Measurements from ENCODE around the gene KCNMB3.
"Not testable (repeated sequence)": the region's sequence is repeated elsewhere in the genome, so short reads cannot be mapped to it uniquely, and the experiment has no call there.

KCNMB3 gene

DNA sequence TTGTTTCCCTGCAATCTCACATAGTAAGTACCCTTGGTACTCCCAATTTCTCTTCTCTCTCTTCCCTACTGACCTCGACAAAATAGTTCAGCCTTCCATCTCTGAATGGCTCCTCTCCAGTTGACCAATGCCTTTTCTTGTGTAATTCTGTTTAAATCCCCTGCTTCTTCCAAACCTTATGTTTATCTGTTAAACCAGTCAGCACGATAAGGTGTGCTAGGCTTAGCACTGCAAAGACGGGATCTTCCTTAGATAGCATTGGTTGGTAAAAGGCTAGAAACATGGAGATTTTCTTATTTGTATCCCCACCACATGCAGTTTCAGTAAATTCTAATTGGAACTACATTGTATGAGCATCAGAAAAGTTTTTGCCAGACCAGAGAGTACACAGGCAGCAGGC, 25.8 kb upstream of the KCNMB3 start:
- no peaks in the 10 kb centered on the region for H3K9me3 ChIP-seq (ENCODE audit: insufficient read depth, low read length)
- no peak overlapping the region for H3K4me2 ChIP-seq (ENCODE audit: low read depth, low read length, poor library complexity, severe bottlenecking)
- H3K36me3 ChIP-seq (ENCODE audit: low read length): no peaks in the 10 kb centered on the region
- no peaks in the 10 kb centered on the region for H3K79me2 ChIP-seq (ENCODE audit: insufficient read depth, low read length)
- no peaks in the 10 kb centered on the region for H3K27me3 ChIP-seq (ENCODE audit: low read length)
- no peaks in the 10 kb centered on the region for H4K20me1 ChIP-seq (ENCODE audit: low read depth, low read length)
- no peak overlapping the region for H3K27ac ChIP-seq (ENCODE audit: low read depth, low read length)
- TF ChIP-seq EZH2phosphoT487 (conservative IDR thresholded peaks at IDR 0.05; ENCODE audit: low read length): no peak
- TF ChIP-seq, protein P1, sequence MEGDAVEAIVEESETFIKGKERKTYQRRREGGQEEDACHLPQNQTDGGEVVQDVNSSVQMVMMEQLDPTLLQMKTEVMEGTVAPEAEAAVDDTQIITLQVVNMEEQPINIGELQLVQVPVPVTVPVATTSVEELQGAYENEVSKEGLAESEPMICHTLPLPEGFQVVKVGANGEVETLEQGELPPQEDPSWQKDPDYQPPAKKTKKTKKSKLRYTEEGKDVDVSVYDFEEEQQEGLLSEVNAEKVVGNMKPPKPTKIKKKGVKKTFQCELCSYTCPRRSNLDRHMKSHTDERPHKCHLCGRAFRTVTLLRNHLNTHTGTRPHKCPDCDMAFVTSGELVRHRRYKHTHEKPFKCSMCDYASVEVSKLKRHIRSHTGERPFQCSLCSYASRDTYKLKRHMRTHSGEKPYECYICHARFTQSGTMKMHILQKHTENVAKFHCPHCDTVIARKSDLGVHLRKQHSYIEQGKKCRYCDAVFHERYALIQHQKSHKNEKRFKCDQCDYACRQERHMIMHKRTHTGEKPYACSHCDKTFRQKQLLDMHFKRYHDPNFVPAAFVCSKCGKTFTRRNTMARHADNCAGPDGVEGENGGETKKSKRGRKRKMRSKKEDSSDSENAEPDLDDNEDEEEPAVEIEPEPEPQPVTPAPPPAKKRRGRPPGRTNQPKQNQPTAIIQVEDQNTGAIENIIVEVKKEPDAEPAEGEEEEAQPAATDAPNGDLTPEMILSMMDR (IDR thresholded peaks at IDR 0.05; ENCODE audit: insufficient read depth, low read length, poor library complexity, severe bottlenecking): no peak
- no peak overlapping the region for H3K9ac ChIP-seq (ENCODE audit: low read length)
- H3F3A ChIP-seq (ENCODE audit: insufficient read depth): no peaks in the 10 kb centered on the region
- H3K9me2 ChIP-seq (replicated peaks; ENCODE audit: insufficient read depth, low read length): no peaks in the 10 kb centered on the region
- no peak overlapping the region for H3K4me3 ChIP-seq (ENCODE audit: insufficient read depth, low read length, poor library complexity, severe bottlenecking)
- no peak overlapping the region for H2AFZ ChIP-seq (ENCODE audit: low read depth, low read length, severe bottlenecking)

DNA sequence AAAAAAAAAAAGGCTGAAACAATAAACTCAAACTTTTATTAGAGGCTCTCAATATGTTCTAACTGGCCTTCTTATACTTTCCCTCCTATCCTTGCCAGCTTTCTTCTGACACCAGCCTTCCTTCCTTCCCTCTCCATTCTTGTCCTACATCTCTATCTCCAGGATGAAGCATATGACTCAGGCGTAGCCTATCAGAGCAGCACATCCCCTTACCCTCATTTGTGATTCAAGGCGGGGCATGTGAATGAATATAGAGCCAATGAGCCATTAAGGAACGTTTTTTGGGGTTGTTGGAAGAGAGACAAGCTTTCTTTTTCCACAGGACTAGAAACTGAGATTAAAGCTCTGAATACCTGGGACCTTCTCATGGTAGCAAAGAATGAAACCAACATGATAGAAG, 25.1 kb upstream of the KCNMB3 start:
- Histone ChIP-seq H3K9ac (ENCODE audit: low read length) (no peak overlapping the region), H3F3A (ENCODE audit: insufficient read depth) (no peaks in the 10 kb centered on the region), H3K27me3 (ENCODE audit: low read length) (no peaks in the 10 kb centered on the region), H3K27ac (ENCODE audit: low read depth, low read length) (no peak overlapping the region), H3K4me2 (ENCODE audit: low read depth, low read length, poor library complexity, severe bottlenecking) (no peak overlapping the region), H3K9me2 (replicated peaks; ENCODE audit: insufficient read depth, low read length) (no peaks in the 10 kb centered on the region), H2AFZ (ENCODE audit: low read depth, low read length, severe bottlenecking) (no peak overlapping the region), H3K79me2 (ENCODE audit: insufficient read depth, low read length) (no peaks in the 10 kb centered on the region), H3K4me3 (ENCODE audit: insufficient read depth, low read length, poor library complexity, severe bottlenecking) (no peak overlapping the region), H4K20me1 (ENCODE audit: low read depth, low read length) (no peaks in the 10 kb centered on the region), H3K36me3 (ENCODE audit: low read length) (no peaks in the 10 kb centered on the region), H3K9me3 (ENCODE audit: insufficient read depth, low read length) (no peaks in the 10 kb centered on the region)
- no peak for TF ChIP-seq EZH2phosphoT487 (conservative IDR thresholded peaks at IDR 0.05; ENCODE audit: low read length)
- TF ChIP-seq, protein P1 (IDR thresholded peaks at IDR 0.05; ENCODE audit: insufficient read depth, low read length, poor library complexity, severe bottlenecking): no peak

DNA sequence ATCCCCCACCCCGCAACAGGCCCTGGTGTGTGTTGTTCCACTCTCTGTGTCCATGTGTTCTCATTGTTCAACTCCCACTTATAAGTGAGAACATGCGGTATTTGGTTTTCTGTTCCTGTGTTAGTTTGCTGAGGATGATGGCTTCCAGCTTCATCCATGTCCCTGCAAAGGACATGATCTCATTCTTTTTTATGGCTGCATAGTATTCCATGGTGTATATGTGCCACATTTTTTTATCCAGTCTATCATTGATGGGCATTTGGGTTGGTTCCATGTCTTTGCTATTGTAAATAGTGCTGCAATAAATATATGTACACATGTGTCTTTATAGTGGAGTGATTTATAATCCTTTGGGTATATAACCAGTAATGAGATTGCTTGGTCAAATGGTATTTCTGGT, 23.5 kb upstream of the KCNMB3 start:
- H3K9ac ChIP-seq (ENCODE audit: low read length); H3K9me3 ChIP-seq (ENCODE audit: insufficient read depth, low read length); H3K9me2 ChIP-seq (replicated peaks; ENCODE audit: insufficient read depth, low read length); H3K27ac ChIP-seq (ENCODE audit: low read depth, low read length); H3K36me3 ChIP-seq (ENCODE audit: low read length); H3K27me3 ChIP-seq (ENCODE audit: low read length); H3F3A ChIP-seq (ENCODE audit: insufficient read depth); H2AFZ ChIP-seq (ENCODE audit: low read depth, low read length, severe bottlenecking); H4K20me1 ChIP-seq (ENCODE audit: low read depth, low read length); H3K4me3 ChIP-seq (ENCODE audit: insufficient read depth, low read length, poor library complexity, severe bottlenecking); H3K79me2 ChIP-seq (ENCODE audit: insufficient read depth, low read length); H3K4me2 ChIP-seq (ENCODE audit: low read depth, low read length, poor library complexity, severe bottlenecking): not testable (repeated sequence)

DNA sequence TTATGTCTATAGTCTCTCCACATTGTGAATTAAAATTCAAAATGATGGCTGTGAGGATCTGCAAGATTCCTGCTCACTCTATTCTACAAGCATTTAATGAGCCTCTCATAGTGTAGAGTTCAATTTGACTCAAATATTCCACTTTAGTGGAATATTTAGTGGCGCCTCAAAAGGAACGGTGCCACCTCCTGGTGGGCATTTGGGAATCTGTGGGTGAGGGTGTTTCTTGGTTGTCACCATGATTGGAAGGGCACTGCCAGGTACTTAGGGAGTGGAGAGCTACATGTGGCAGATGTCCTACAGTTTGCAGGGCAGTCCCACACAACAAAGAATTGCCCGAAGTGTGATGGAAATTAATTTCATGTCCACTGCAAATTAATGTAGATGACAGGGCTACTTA, 21.5 kb upstream of the KCNMB3 start:
- H3K79me2 ChIP-seq (ENCODE audit: insufficient read depth, low read length): no peaks in the 10 kb centered on the region
- no peak overlapping the region for H3K27ac ChIP-seq (ENCODE audit: low read depth, low read length)
- no peaks in the 10 kb centered on the region for H3K27me3 ChIP-seq (ENCODE audit: low read length)
- no peak overlapping the region for H3K4me2 ChIP-seq (ENCODE audit: low read depth, low read length, poor library complexity, severe bottlenecking)
- no peaks in the 10 kb centered on the region for H3K9me3 ChIP-seq (ENCODE audit: insufficient read depth, low read length)
- no peak overlapping the region for H2AFZ ChIP-seq (ENCODE audit: low read depth, low read length, severe bottlenecking)
- no peak overlapping the region for H3K9ac ChIP-seq (ENCODE audit: low read length)
- H3K36me3 ChIP-seq (ENCODE audit: low read length): no peaks in the 10 kb centered on the region
- no peak overlapping the region for H3K4me3 ChIP-seq (ENCODE audit: insufficient read depth, low read length, poor library complexity, severe bottlenecking)
- H3F3A ChIP-seq (ENCODE audit: insufficient read depth): no peaks in the 10 kb centered on the region
- H4K20me1 ChIP-seq (ENCODE audit: low read depth, low read length): no peaks in the 10 kb centered on the region
- TF ChIP-seq, protein P1 (IDR thresholded peaks at IDR 0.05; ENCODE audit: insufficient read depth, low read length, poor library complexity, severe bottlenecking): no peak
- no peak for TF ChIP-seq EZH2phosphoT487 (conservative IDR thresholded peaks at IDR 0.05; ENCODE audit: low read length)
- no peaks in the 10 kb centered on the region for H3K9me2 ChIP-seq (replicated peaks; ENCODE audit: insufficient read depth, low read length)
